Nephron progenitor cell (in vitro differentiated cells): Measurements from ENCODE around the gene ABCC3.

Experiments
- DNase-seq: peaks from one replicate; pipeline ENCODE4 v3.0.0; 2021
- H3K27ac Mint-ChIP-seq: 2 replicates; pipeline ENCODE4 v1.8.0; 2021; ENCODE audit warnings: mild to moderate bottlenecking, moderate library complexity, mixed read lengths
- H3K27me3 Mint-ChIP-seq: 2 replicates; pipeline ENCODE4 v1.8.0; 2021; ENCODE audit warnings: mild to moderate bottlenecking, low read depth, mixed read lengths; ENCODE audit not compliant: poor library complexity
- H3K36me3 Mint-ChIP-seq: 2 replicates; pipeline ENCODE4 v1.8.0; 2021; ENCODE audit warnings: low read depth, mixed read lengths
- H3K4me1 Mint-ChIP-seq: 2 replicates; pipeline ENCODE4 v1.8.0; 2021; ENCODE audit warnings: mixed read lengths
- H3K4me3 Mint-ChIP-seq: 2 replicates; pipeline ENCODE4 v1.8.0; 2021; ENCODE audit warnings: mild to moderate bottlenecking, moderate library complexity, mixed read lengths
- H3K9me3 Mint-ChIP-seq: 2 replicates; pipeline ENCODE4 v1.8.0; 2021; ENCODE audit warnings: mild to moderate bottlenecking, moderate library complexity, mixed read lengths
- CTCF ChIP-seq: fragments of 200-600 bp; sonication (generic); IDR thresholded peaks from 2 replicates; pipeline ENCODE4 v1.5.0; 2021; ENCODE audit warnings: antibody characterized with exemption

The ABCC3 gene

DNA sequence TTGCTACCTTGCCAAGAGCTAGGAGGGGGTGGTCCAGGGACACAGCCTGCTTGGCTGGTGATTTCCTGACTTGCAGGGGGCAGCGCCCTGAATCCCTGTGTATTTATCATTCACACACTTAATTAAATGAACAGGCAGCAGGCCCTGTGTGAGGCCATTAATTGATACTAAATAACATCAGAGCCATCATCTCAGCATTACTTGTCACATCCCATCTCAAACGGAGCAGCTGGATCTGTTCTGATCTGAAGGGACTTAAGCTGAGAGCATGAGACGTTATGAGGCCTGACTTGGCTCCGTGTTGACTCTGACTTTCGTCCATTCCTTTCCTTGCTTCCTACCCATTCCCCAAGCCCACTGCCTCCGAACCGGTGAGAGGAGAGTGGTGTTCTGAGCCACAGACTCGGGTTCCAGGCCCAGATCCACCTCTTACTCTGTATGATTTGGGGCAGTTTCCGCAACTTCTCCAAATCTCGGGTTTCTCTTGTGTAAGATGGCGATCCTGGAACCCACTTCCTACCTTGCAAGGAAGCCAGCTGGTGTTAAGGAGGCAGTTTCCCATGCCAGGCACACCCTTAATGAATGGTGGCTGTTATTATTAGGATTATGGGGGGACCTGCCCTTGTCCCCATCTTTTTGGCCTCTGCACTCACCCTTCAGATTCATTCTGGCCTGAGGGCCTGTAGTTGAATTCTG, 40.4 kb upstream of the ABCC3 start:
- Mint-ChIP-seq H3K36me3 (no peaks in the 10 kb centered on the region), H3K4me1 (peaks cover 46% of the 10 kb centered on the region), H3K4me3 (no peak overlapping the region), H3K27me3 (peaks cover 30% of the 10 kb centered on the region), H3K27ac (peak overlapping the region; percentile 41), H3K9me3 (no peaks in the 10 kb centered on the region)
- DNase-seq = no peak
- TF ChIP-seq CTCF = no peak

DNA sequence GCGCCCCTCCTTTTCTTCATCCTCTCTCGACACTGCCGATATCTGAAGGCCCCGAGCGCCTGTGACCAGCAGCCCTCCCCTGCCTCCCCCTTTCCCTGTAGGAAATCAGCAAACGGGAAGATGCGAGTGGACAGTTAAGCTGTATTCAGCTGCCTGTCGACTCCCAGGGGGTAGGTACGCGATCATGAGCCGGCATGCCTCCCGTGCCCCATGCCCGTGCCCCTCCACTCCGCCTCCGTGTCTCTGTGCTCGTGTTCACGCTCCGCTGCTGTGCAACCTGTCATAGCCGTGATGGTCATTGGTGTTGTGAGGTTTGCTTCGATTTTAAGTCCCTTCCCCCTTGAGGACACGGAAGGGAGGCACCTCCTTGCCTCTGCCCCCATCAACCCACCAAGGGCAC, 39.8 kb upstream of the ABCC3 start:
- no peaks in the 10 kb centered on the region for H3K36me3 Mint-ChIP-seq
- H3K4me1 Mint-ChIP-seq = peaks cover 40% of the 10 kb centered on the region
- no peak overlapping the region for H3K27ac Mint-ChIP-seq
- no peaks in the 10 kb centered on the region for H3K9me3 Mint-ChIP-seq
- H3K27me3 Mint-ChIP-seq = peaks cover 33% of the 10 kb centered on the region
- DNase-seq = no peak
- no peak for TF ChIP-seq CTCF
- H3K4me3 Mint-ChIP-seq = no peak overlapping the region

- peaks cover 42% of the 10 kb centered on the region for H3K27me3 Mint-ChIP-seq
- H3K4me3 Mint-ChIP-seq = no peak overlapping the region
- DNase-seq = peak; percentile 69
- TF ChIP-seq CTCF = peak; percentile 62
- H3K4me1 Mint-ChIP-seq = peaks cover 41% of the 10 kb centered on the region
- H3K27ac Mint-ChIP-seq = no peak overlapping the region
- H3K9me3 Mint-ChIP-seq = no peaks in the 10 kb centered on the region
- no peaks in the 10 kb centered on the region for H3K36me3 Mint-ChIP-seq
Observed at GRCh38 chr17:50596191-50597037, 38.3 kb upstream of the ABCC3 start.

GRCh38 chr17:50598487-50598886, 36.2 kb upstream of the ABCC3 start:
- Mint-ChIP-seq H3K27ac (no peak overlapping the region), H3K4me1 (peaks cover 45% of the 10 kb centered on the region)
- TF ChIP-seq CTCF = no peak

GRCh38 chr17:50599606-50600005, 35.1 kb upstream of the ABCC3 start:
- TF ChIP-seq CTCF = no peak
- Mint-ChIP-seq H3K4me3 (no peak overlapping the region), H3K27me3 (peaks cover 45% of the 10 kb centered on the region), H3K4me1 (peaks cover 44% of the 10 kb centered on the region), H3K27ac (no peak overlapping the region), H3K9me3 (no peaks in the 10 kb centered on the region), H3K36me3 (no peaks in the 10 kb centered on the region)
- DNase-seq = no peak

More at GRCh38 chr17:50598487-50598886, 36.2 kb upstream of the ABCC3 start:
- Mint-ChIP-seq H3K4me3 (no peak overlapping the region), H3K9me3 (no peaks in the 10 kb centered on the region), H3K36me3 (no peaks in the 10 kb centered on the region), H3K27me3 (peaks cover 46% of the 10 kb centered on the region)
- DNase-seq = no peak
